22Rv1 (cell line): ENCODE data around the gene AHNAK.

Experiments used
- ZFX ChIP-seq: fragments of 450-650 bp; IDR thresholded peaks from 2 replicates; pipeline ENCODE4 v1.6.1; 2017; ENCODE audit warnings: antibody characterized with exemption, borderline replicate concordance
- TF ChIP-seq, protein P1 (sequence below): fragments of 450-650 bp; IDR thresholded peaks from 2 replicates; pipeline ENCODE4 v1.5.1; 2017; ENCODE audit warnings: mild to moderate bottlenecking

DNA sequence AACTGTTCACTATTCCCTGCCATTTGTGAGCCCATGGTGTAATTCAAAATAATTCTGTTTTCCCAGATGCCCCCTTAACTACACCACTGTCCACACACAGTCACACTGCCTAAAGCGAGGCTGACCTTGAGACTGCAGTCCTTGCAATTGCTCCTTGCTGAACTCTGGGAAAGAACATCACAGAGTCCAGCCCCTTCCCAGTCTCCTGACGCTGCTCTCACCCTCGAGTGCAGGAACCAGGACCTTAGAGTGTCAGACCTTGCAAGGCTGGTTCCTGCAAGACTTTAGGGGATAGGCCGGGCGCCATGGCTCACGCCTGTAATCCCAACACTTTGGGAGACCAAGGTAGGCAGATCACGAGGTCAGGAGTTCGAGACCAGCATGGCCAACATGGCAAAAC is 33.6 kb downstream of the AHNAK start:
- TF ChIP-seq, protein P1, sequence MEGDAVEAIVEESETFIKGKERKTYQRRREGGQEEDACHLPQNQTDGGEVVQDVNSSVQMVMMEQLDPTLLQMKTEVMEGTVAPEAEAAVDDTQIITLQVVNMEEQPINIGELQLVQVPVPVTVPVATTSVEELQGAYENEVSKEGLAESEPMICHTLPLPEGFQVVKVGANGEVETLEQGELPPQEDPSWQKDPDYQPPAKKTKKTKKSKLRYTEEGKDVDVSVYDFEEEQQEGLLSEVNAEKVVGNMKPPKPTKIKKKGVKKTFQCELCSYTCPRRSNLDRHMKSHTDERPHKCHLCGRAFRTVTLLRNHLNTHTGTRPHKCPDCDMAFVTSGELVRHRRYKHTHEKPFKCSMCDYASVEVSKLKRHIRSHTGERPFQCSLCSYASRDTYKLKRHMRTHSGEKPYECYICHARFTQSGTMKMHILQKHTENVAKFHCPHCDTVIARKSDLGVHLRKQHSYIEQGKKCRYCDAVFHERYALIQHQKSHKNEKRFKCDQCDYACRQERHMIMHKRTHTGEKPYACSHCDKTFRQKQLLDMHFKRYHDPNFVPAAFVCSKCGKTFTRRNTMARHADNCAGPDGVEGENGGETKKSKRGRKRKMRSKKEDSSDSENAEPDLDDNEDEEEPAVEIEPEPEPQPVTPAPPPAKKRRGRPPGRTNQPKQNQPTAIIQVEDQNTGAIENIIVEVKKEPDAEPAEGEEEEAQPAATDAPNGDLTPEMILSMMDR = no peak
- no peak for TF ChIP-seq ZFX
